Testis (tissue), 2 donors: Measurements from ENCODE around the gene GALNT12.

Experiments used
- CTCF ChIP-seq, 3 experiments: fragments of 450-650 bp in 2 of 3; fragments of 200-600 bp in 1 of 3; sonication (generic) in 1 of 3; IDR thresholded peaks; one replicate each; pipeline ENCODE4 v1.5.1; 2016 to 2019; ENCODE audit warnings: antibody characterized with exemption in 3 of 3, mild to moderate bottlenecking in 2 of 3, moderate library complexity in 1 of 3
- POLR2A ChIP-seq: fragments of 450-650 bp; IDR thresholded peaks from one replicate; pipeline ENCODE4 v1.6.1; 2017; ENCODE audit warnings: antibody characterized with exemption, mild to moderate bottlenecking, moderate library complexity

GRCh38 chr9:98767915-98768314, 39.6 kb upstream of the GALNT12 start:
- TF ChIP-seq CTCF (IDR thresholded peaks at IDR 0.05) (no peak), POLR2A (no peak)
